Upper lobe of left lung (tissue), 6 donors: Measurements from ENCODE around the gene SMAP1. TPM values are rescaled to one million over a fixed set of nuclear protein-coding genes. Genes with fewer than 3 reads are reported as not detected.

ENCODE experiments used
- ATAC-seq, 2 donors: fragments of 200-7000 bp; cut with Tn5 transposase; one replicate each; pipeline ENCODE4 v1.9.1; 2022; ENCODE audit warnings: mild to moderate bottlenecking in 2 of 2, moderate library complexity in 2 of 2; ENCODE audit not compliant: low FRiP score in 2 of 2
- DNase-seq, 2 donors: peaks; one replicate each; pipeline ENCODE4 v3.0.0-alpha.2; 2019 to 2020
- H3K27ac ChIP-seq, 4 donors: fragments of 200-600 bp; sonication (generic); one replicate each; pipeline ENCODE4 v1.5.1; 2016 to 2019
- H3K27me3 ChIP-seq, 4 donors: fragments of 200-600 bp; sonication (generic); one replicate each; pipeline ENCODE4 v1.5.1; 2017 to 2019
- H3K36me3 ChIP-seq, 4 donors: fragments of 200-600 bp; sonication (generic); one replicate each; pipeline ENCODE4 v1.5.1; 2016 to 2019
- H3K4me1 ChIP-seq, 4 donors: fragments of 200-600 bp; sonication (generic); one replicate each; pipeline ENCODE4 v1.5.1; 2018 to 2019
- H3K4me3 ChIP-seq, 4 donors: fragments of 200-600 bp; sonication (generic); one replicate each; pipeline ENCODE4 v1.5.1; 2017 to 2019; ENCODE audit warnings: mild to moderate bottlenecking in 2 of 4, moderate library complexity in 1 of 4
- H3K9me3 ChIP-seq, 4 donors: fragments of 200-600 bp; sonication (generic); one replicate each; pipeline ENCODE4 v1.5.1; 2018 to 2019
- CTCF ChIP-seq, 6 experiments: fragments of 450-650 bp in 4 of 6; fragments of 200-600 bp in 2 of 6; sonication (generic) in 2 of 6; IDR thresholded peaks; one replicate each; pipeline ENCODE4 v1.5.1; 2016 to 2019; ENCODE audit warnings: antibody characterized with exemption in 6 of 6
- EP300 ChIP-seq, 4 donors: sonication (generic); formaldehyde crosslinking; IDR thresholded peaks; one replicate each; pipeline ENCODE4 v1.5.1; 2017; ENCODE audit warnings: antibody characterized with exemption in 4 of 4, control low read depth in 2 of 4
- POLR2A ChIP-seq, 4 donors: fragments of 450-650 bp; IDR thresholded peaks; one replicate each; pipeline ENCODE4 v1.5.1; 2016 to 2017; ENCODE audit warnings: antibody characterized with exemption in 4 of 4, mild to moderate bottlenecking in 2 of 4
- POLR2AphosphoS5 ChIP-seq, 2 donors: sonication (generic); formaldehyde crosslinking; IDR thresholded peaks; one replicate each; pipeline ENCODE4 v1.5.1; 2017; ENCODE audit warnings: antibody characterized with exemption in 2 of 2
- WGBS, 2 donors: methylation state at CpG; one replicate each; pipeline ENCODE4 v1.1.5; 2017 to 2018; 5-methylcytosine and 5-hydroxymethylcytosine counted together
- total RNA-seq, 6 donors: library from RNA; depleted of rRNA in 4 of 6; stranded (reverse); fragments of >200 nt in 4 of 6; gene quantifications; one replicate each; pipeline versions ENCODE4 v1.1.0 to v1.2.1, GENCODE V29; 2016 to 2021
- donor health status: DM: no; HTN: no; CAD: no; lungs with moderate emphysema.
- donor health status: DM: no; HTN: yes; CAD: no; lungs with severe emphysema.

Gene SMAP1
- total RNA-seq, 6 donors from 2014 or later = 16.3 to 34.4 (median 21.7) TPM

DNA sequence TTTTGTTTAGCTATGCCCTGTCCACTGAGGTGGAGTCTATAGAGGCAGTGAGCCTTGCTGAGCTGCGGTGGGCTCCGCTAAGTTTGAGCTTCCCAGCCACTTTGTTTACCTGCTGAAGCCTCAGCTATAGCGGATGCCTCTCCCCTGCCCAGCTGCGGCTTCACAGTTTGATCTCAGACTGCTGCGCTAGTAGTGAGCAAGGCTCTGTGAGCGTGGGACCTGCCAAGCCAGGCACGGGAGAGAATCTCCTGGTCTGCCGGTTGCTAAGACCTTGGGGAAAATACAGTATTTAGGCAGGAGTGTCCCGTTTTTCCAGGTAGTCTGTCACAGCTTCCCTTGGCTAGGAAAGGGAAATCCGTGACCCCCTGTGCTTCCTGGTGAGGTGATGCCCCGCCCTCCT, 138.4 kb downstream of the SMAP1 start:
- Histone ChIP-seq H3K4me1 (no peaks in the 10 kb centered on the region), H3K4me3 (no peak overlapping the region), H3K27me3 (no peaks in the 10 kb centered on the region), H3K9me3 (no peaks in the 10 kb centered on the region), H3K27ac (no peak overlapping the region), H3K36me3 (peaks cover 0 to 14% (median 4%) of the 10 kb centered on the region in 4 donors)
- no peak for TF ChIP-seq CTCF (IDR thresholded peaks at IDR 0.05)
- no peak for TF ChIP-seq EP300 (IDR thresholded peaks at IDR 0.05)
- no peak for TF ChIP-seq POLR2AphosphoS5 (IDR thresholded peaks at IDR 0.05)
- TF ChIP-seq POLR2A (IDR thresholded peaks at IDR 0.05) = no peak
- 96 to 100% methylated on average over 3 to 11 of the region's 11 CpGs for WGBS, 2 donors
- no peak for DNase-seq
- no peak for ATAC-seq

DNA sequence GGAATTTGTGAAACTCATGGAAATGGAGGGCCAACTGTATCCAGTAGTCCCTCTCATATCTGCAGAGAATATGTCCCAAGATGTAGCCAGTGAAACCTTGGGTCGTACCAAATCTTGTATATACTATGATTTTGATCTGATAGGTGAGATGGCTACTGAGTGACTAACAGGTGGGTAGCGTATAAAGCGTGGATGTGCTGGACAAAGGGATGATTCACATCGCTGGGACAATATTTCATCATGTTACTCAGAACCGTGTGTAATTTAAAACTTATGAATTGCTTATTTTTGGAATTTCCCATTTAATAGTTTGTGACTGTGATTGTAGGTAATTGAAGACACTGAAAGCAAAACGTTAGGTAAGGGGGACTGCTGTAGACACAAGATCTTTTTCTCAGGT, 144.1 kb downstream of the SMAP1 start:
- DNase-seq (no peak), ATAC-seq (no peak)
- Histone ChIP-seq H3K4me3 (no peak overlapping the region), H3K36me3 (peaks cover 0 to 1% (median 0%) of the 10 kb centered on the region in 4 donors), H3K27ac (no peak overlapping the region), H3K27me3 (no peaks in the 10 kb centered on the region), H3K4me1 (no peaks in the 10 kb centered on the region), H3K9me3 (no peaks in the 10 kb centered on the region)
- 90 to 94% methylated on average over 6 of the region's 6 CpGs for WGBS, 2 donors
- TF ChIP-seq CTCF (IDR thresholded peaks at IDR 0.05) = no peak
- TF ChIP-seq POLR2AphosphoS5 (IDR thresholded peaks at IDR 0.05) = no peak
- no peak for TF ChIP-seq POLR2A (IDR thresholded peaks at IDR 0.05)
- no peak for TF ChIP-seq EP300 (IDR thresholded peaks at IDR 0.05)

- H3K4me1 ChIP-seq = no peaks in the 10 kb centered on the region
- DNase-seq (no peak), ATAC-seq (no peak)
- no peaks in the 10 kb centered on the region for H3K36me3 ChIP-seq
- H3K27me3 ChIP-seq = no peaks in the 10 kb centered on the region
- H3K9me3 ChIP-seq = no peaks in the 10 kb centered on the region
- 83 to 88% methylated on average over 3 of the region's 3 CpGs for WGBS, 2 donors
- no peak overlapping the region for H3K4me3 ChIP-seq
- H3K27ac ChIP-seq = no peak overlapping the region
- no peak for TF ChIP-seq CTCF (IDR thresholded peaks at IDR 0.05)
- no peak for TF ChIP-seq EP300 (IDR thresholded peaks at IDR 0.05)
- no peak for TF ChIP-seq POLR2AphosphoS5 (IDR thresholded peaks at IDR 0.05)
Measured at GRCh38 chr6:70813885-70814284, 146.2 kb downstream of the SMAP1 start.

GRCh38 chr6:70819646-70820045, 152.0 kb downstream of the SMAP1 start:
- TF ChIP-seq POLR2A (IDR thresholded peaks at IDR 0.05) = no peak
- TF ChIP-seq EP300 (IDR thresholded peaks at IDR 0.05) = no peak
- TF ChIP-seq POLR2AphosphoS5 (IDR thresholded peaks at IDR 0.05) = no peak
- no peak for TF ChIP-seq CTCF (IDR thresholded peaks at IDR 0.05)
- no peak for ATAC-seq
- DNase-seq = no peak
- H3K27me3 ChIP-seq = no peaks in the 10 kb centered on the region
- 94 to 97% methylated on average over 4 of the region's 4 CpGs for WGBS, 2 donors
- no peak overlapping the region for H3K27ac ChIP-seq
- no peaks in the 10 kb centered on the region for H3K36me3 ChIP-seq
- H3K9me3 ChIP-seq = peaks cover 0 to 4% (median 0%) of the 10 kb centered on the region in 4 donors
- no peaks in the 10 kb centered on the region for H3K4me1 ChIP-seq
- H3K4me3 ChIP-seq = no peak overlapping the region

DNA sequence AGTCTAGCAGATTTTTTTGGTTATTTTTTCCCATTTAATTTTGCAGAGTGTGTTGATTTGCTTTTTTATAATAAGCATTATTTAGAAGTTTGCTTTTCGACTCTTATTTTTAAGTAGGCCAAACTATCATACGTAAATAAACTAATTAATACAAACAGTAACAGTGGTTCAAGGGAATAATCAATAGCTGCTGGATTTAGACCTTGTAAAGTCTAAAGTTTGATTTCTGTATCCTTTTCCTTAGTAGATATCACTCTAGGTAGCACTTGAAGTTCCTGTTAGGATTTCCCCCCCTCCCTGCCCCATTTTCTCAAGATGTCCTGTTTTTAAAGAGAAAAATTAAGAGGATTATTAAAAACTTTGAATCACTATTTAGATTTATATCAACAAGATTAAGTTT, 153.1 kb downstream of the SMAP1 start:
- H3K9me3 ChIP-seq = peaks cover 0 to 4% (median 0%) of the 10 kb centered on the region in 4 donors
- H3K4me1 ChIP-seq = no peaks in the 10 kb centered on the region
- no peak overlapping the region for H3K27ac ChIP-seq
- H3K4me3 ChIP-seq = no peak overlapping the region
- no peak for DNase-seq
- H3K36me3 ChIP-seq = no peaks in the 10 kb centered on the region
- TF ChIP-seq POLR2AphosphoS5 (IDR thresholded peaks at IDR 0.05) = no peak
- TF ChIP-seq EP300 (IDR thresholded peaks at IDR 0.05) = no peak
- no peak for TF ChIP-seq POLR2A (IDR thresholded peaks at IDR 0.05)
- TF ChIP-seq CTCF (IDR thresholded peaks at IDR 0.05) = no peak
- no peak for ATAC-seq
- WGBS, 2 donors = 96 to 100% methylated on average over 2 of the region's 2 CpGs
- H3K27me3 ChIP-seq = no peaks in the 10 kb centered on the region
